ENCODE measurements around the gene SLC16A5. TPM values are rescaled to one million over a fixed set of nuclear protein-coding genes. Genes with fewer than 3 reads are reported as not detected.
"Not testable (repeated sequence)": the region's sequence is repeated elsewhere in the genome, so short reads cannot be mapped to it uniquely, and the experiment has no call there.

Gene SLC16A5
- total RNA-seq, 4 donors from 2014 or later, result 4.6 to 27.9 (median 7.7) TPM

DNA sequence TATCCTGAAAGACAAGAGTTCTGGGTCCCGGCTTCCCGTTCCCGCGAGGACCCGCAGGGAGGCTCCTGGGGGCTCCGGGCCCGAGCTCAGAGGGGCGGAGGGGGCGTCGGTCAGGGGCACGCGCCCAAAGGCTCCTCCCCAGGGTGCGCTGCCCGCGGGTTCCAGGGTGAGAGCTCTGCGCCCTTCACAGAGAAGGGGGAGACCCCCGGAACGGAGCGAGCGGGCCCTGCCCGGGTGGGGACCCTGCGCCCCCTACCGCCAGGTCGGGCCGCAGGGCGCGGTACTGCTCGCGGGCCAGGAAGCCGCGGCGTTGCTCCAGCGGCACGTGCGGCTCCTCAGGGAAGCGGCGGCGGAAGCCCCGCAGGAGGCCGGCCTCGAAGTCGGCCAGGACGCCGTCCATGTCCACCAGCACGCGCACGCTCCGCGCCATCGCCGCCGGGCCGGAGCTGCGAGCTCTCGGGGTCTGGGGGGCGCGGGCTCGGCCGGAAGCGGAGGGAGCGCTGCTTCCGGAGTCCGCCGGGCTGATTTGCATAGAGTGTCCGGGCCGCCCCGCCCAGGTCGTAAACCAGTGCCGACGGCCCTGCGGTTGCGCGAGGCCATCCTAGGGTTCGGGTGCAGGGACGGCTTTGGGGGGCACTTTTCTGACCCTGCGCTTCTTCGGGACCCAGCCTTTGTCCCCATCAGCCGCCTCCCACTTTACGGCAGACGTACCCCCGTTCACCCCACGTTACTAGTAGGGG lies 43.7 kb downstream of the SLC16A5 start, which contains the start of gene NT5C:
Gene NT5C (minus strand): TSS at position 465 of the 740 bp plus-strand sequence. CDS start 35 bp downstream, at position 430.
- 1 to 2% methylated on average over 24 to 39 of the region's 82 CpGs for WGBS, 2 donors
- H3K4me1 ChIP-seq, result peaks cover 0 to 19% (median 6%) of the 10 kb centered on the region in 4 donors
- peak within 1 kb of the TSS; percentile 75 to 93 (median 90) for H3K27ac ChIP-seq
- TF ChIP-seq EP300 (IDR thresholded peaks at IDR 0.05) (no peak), POLR2A (IDR thresholded peaks at IDR 0.05) (peak; percentile 37 to 49)
- TF ChIP-seq, protein P1, sequence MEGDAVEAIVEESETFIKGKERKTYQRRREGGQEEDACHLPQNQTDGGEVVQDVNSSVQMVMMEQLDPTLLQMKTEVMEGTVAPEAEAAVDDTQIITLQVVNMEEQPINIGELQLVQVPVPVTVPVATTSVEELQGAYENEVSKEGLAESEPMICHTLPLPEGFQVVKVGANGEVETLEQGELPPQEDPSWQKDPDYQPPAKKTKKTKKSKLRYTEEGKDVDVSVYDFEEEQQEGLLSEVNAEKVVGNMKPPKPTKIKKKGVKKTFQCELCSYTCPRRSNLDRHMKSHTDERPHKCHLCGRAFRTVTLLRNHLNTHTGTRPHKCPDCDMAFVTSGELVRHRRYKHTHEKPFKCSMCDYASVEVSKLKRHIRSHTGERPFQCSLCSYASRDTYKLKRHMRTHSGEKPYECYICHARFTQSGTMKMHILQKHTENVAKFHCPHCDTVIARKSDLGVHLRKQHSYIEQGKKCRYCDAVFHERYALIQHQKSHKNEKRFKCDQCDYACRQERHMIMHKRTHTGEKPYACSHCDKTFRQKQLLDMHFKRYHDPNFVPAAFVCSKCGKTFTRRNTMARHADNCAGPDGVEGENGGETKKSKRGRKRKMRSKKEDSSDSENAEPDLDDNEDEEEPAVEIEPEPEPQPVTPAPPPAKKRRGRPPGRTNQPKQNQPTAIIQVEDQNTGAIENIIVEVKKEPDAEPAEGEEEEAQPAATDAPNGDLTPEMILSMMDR (IDR thresholded peaks at IDR 0.05), result peak; percentile 58 to 88 (median 82)
- DNase-seq (ENCODE audit: low spot score in 2 of 2), result peak; percentile 59 to 68
- no peaks in the 10 kb centered on the region for H3K9me3 ChIP-seq
- H3K4me3 ChIP-seq, result peak within 1 kb of the TSS; percentile 72 to 81 (median 78)
- H3K27me3 ChIP-seq, result no peaks in the 10 kb centered on the region
- H3K36me3 ChIP-seq, result peaks cover 0 to 25% (median 0%) of the 10 kb centered on the region in 3 donors

DNA sequence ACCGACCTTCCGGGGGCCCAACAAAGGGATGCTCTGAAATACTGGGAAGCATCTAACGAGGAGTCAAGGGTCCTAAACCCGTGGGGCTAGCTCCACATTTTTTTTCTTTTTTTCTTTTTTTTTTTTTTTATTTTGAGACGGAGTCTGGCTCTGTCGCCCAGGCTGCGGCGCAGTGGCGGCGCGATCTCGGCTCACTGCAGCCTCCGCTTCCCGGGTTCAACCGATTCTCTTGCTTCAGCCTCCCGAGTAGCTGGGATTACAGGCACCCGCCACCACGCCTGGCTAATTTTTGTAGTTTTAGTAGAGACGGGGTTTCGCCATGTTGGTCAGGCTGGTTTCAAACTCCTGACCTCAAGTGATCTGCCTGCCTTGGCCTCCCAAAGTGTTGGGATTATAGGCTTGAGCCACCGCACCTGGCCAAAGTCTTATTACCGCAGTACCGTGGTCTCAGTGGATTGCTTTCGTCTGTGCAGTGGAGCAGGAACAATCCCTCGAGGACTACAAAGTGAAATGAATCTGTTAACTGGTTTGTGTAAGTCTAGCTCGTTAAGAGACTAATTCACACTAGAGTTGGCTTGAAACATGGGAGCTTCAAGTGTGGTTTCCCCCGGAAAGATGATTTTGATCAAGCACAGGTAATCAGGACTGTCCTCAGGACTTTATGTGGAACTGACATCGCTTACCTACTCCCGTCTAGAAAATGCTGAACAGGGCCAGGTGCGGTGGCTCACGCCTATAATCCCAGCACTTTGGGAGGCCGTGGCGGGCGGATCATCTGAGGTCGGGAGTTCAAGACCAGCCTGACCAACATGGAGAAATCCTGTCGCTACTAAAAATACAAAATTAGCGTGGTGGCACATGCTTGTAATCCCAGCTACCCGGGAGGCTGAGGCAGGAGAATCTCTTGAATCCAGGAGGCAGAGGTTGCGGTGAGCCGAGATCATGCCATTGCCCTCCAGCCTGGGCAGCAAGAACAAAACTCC lies 44.6 kb downstream of the SLC16A5 start:
- Histone ChIP-seq H3K36me3 (peaks cover 0 to 25% (median 0%) of the 10 kb centered on the region in 3 donors), H3K27ac (peak overlapping the region; percentile 75 to 93 (median 90)), H3K4me3 (peak overlapping the region; percentile 72 to 81 (median 78)), H3K4me1 (peaks cover 0 to 19% (median 6%) of the 10 kb centered on the region in 4 donors)
- not testable (repeated sequence) for DNase-seq (ENCODE audit: low spot score in 2 of 2); H3K27me3 ChIP-seq; H3K9me3 ChIP-seq
- 78 to 80% methylated on average over 40 of the region's 40 CpGs for WGBS, 2 donors

DNA sequence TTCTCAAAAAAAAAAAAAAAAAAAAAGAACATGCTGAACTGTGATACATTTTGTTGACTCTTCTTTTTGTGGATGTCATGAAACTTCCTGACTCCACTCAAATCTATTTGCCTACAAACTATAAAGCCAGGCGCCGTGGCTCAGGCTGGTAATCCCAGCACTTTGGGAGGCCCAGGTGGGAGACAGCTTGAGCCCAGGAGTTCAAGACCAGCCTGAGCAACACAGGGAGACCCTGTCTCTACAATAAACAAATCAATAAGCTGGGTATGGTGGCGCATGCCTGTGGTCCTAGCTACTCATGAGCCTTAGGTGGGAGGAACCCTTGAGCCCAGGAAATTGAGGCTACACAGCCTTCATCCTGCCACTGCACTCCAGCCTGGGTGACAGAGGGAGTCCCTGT lies 45.2 kb downstream of the SLC16A5 start:
- Histone ChIP-seq H3K27ac (no peak overlapping the region), H3K4me1 (peaks cover 0 to 19% (median 6%) of the 10 kb centered on the region in 4 donors), H3K27me3 (no peaks in the 10 kb centered on the region), H3K4me3 (no peak overlapping the region), H3K9me3 (no peaks in the 10 kb centered on the region), H3K36me3 (peaks cover 0 to 25% (median 0%) of the 10 kb centered on the region in 3 donors)
- WGBS, 2 donors, result 93 to 94% methylated on average over 3 of the region's 3 CpGs
- DNase-seq (ENCODE audit: low spot score in 2 of 2), result no peak
- TF ChIP-seq EP300 (IDR thresholded peaks at IDR 0.05), result no peak

DNA sequence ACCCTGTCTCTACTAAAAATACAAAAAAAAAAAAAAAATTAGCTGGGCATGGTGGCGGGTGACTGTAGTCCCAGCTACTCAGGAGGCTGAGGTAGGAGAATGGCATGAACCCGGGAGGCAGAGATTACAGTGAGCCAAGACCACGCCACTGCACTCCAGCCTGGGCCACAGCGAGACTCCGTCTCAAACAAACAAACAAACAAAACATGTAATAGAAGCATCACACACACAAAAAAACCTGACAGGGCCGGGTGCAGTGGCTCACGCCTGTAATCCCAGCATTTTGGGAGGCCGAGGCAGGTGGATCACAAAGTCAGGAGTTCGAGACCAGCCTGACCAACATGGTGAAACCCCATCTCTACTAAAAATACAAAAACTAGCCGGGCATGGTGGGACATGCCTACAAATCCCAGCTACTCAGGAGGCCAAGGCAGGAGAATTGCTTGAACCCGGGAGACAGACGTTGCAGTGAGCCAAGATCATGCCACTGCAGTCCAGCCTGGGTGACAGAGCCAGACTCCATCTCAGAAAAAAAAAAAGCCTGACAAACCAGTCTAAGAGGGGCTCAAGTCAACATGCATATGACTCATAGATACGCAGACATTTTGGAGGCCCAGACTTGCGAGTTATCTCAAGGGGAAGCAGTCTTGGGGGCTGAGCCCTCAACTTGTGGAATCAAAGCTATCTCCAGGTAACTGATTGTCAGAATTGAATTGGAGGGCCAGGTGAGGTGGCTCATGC lies 46.0 kb downstream of the SLC16A5 start:
- peaks cover 0 to 21% (median 0%) of the 10 kb centered on the region in 3 donors for H3K36me3 ChIP-seq
- WGBS, 2 donors, result 87% methylated on average over 14 of the region's 14 CpGs

DNA sequence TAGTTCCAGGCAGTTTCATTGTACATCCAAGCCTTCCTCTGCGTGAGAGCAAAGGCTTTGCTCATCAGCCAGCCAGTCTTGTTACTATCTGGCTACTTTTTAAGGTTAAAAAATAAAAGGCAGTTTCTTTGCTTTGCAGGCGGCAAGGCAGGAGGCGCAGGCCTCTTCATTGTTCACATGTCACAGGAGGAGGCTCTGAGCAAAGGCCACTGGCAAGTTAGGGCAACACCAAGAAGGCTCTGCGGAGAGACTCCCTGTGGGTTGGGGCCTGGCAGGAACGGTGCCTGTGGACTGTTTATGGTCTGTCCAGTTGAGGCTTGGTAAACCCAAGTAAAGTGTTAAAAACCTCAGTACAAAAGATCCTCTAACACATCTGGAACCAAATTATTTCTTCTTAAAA lies 47.7 kb downstream of the SLC16A5 start:
- H3K36me3 ChIP-seq, result peaks cover 0 to 9% (median 0%) of the 10 kb centered on the region in 3 donors
- peaks cover 0 to 13% (median 6%) of the 10 kb centered on the region in 4 donors for H3K4me1 ChIP-seq
- H3K9me3 ChIP-seq, result no peaks in the 10 kb centered on the region
- H3K27me3 ChIP-seq, result no peaks in the 10 kb centered on the region
- no peak overlapping the region for H3K4me3 ChIP-seq
- WGBS, 2 donors, result 80 to 84% methylated on average over 5 of the region's 5 CpGs
- H3K27ac ChIP-seq, result no peak overlapping the region
- TF ChIP-seq, protein P1 (IDR thresholded peaks at IDR 0.05), result no peak
- no peak for TF ChIP-seq EP300 (IDR thresholded peaks at IDR 0.05)
- TF ChIP-seq POLR2A (IDR thresholded peaks at IDR 0.05), result no peak
- no peak for DNase-seq (ENCODE audit: low spot score in 2 of 2)

More for the DNA sequence above, 46.0 kb downstream of the SLC16A5 start:
- H3K4me3 ChIP-seq; H3K9me3 ChIP-seq; DNase-seq (ENCODE audit: low spot score in 2 of 2); H3K27ac ChIP-seq; H3K27me3 ChIP-seq: not testable (repeated sequence)
- H3K4me1 ChIP-seq, result peaks cover 0 to 19% (median 6%) of the 10 kb centered on the region in 4 donors

DNA sequence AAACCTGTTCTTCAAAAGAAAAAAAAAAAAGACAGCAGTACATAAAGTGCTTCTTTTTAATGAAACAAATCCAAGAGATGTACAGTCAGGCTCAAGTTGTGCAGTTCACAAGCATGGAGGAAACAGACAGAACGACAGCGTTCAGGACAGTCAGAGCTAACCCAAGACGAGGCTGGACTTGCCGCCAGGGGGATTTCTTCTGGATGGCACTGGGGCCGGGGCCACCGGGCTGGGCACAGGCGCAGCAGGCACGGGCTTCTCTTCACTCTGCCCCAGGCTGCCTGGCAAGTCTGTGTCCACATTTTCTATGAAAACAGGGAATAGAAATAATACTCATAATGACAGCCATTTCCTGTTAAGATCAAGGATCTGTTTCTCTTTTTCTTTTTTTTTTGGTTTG lies 48.2 kb downstream of the SLC16A5 start:
- 82 to 88% methylated on average over 8 of the region's 8 CpGs for WGBS, 2 donors
- TF ChIP-seq, protein P1 (IDR thresholded peaks at IDR 0.05), result no peak
- TF ChIP-seq EP300 (IDR thresholded peaks at IDR 0.05) (no peak), POLR2A (IDR thresholded peaks at IDR 0.05) (no peak)
- Histone ChIP-seq H3K4me3 (no peak overlapping the region), H3K4me1 (peaks cover 0 to 8% (median 6%) of the 10 kb centered on the region in 4 donors), H3K36me3 (peaks cover 0 to 11% (median 0%) of the 10 kb centered on the region in 3 donors), H3K9me3 (no peaks in the 10 kb centered on the region), H3K27ac (no peak overlapping the region), H3K27me3 (no peaks in the 10 kb centered on the region)
- DNase-seq (ENCODE audit: low spot score in 2 of 2), result no peak

DNA sequence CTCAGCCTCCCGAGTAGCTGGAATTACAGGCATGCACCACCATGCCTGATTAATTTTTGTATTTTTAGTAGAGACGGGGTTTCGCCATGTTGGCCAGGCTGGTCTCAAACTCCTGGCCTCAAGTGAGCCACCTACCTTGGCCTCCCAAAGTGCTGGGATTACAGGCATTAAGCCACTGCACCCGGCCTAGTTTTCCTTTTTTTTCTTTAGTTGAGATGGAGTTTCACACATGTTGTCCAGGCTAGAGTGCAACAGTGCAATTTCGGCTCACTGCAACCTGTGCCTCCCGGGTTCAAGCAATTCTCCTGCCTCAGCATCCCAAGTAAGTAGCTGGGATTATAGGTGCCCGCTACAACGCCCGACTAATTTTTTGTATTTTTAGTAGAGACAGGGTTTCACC lies 50.0 kb downstream of the SLC16A5 start:
- not testable (repeated sequence) for H3K4me3 ChIP-seq; H3K27ac ChIP-seq; H3K9me3 ChIP-seq; DNase-seq (ENCODE audit: low spot score in 2 of 2); H3K27me3 ChIP-seq; H3K4me1 ChIP-seq
- 94 to 95% methylated on average over 9 of the region's 9 CpGs for WGBS, 2 donors
- H3K36me3 ChIP-seq, result peaks cover 0 to 24% (median 0%) of the 10 kb centered on the region in 3 donors
